ENCODE results near the gene TEFM. TPM values are rescaled to one million over a fixed set of nuclear protein-coding genes. Genes with fewer than 3 reads are reported as not detected.
"Not testable (repeated sequence)": the region's sequence is repeated elsewhere in the genome, so short reads cannot be mapped to it uniquely, and the experiment has no call there.

The TEFM gene
- total RNA-seq, 1 experiment from 2014 or later: 23.9 TPM

- no peak for DNase-seq (ENCODE audit: low read depth)
- in situ Hi-C loops (cut with HindIII; ENCODE audit: low pct_unique_long_range_greater_than_20kb, low sequenced_read_pairs): no loop called here
Observed at GRCh38 chr17:30922235-30923030, 16.4 kb upstream of the TEFM start.

GRCh38 chr17:30921544-30922196, 15.6 kb upstream of the TEFM start, which contains the start of gene ADAP2:
Gene ADAP2 (plus strand): TSS chr17:30921945. CDS start chr17:30922015, 70 bp downstream.
- peak; percentile 60 for DNase-seq (ENCODE audit: low read depth)
- in situ Hi-C loops (cut with HindIII; ENCODE audit: low pct_unique_long_range_greater_than_20kb, low sequenced_read_pairs): no loop called here

DNA sequence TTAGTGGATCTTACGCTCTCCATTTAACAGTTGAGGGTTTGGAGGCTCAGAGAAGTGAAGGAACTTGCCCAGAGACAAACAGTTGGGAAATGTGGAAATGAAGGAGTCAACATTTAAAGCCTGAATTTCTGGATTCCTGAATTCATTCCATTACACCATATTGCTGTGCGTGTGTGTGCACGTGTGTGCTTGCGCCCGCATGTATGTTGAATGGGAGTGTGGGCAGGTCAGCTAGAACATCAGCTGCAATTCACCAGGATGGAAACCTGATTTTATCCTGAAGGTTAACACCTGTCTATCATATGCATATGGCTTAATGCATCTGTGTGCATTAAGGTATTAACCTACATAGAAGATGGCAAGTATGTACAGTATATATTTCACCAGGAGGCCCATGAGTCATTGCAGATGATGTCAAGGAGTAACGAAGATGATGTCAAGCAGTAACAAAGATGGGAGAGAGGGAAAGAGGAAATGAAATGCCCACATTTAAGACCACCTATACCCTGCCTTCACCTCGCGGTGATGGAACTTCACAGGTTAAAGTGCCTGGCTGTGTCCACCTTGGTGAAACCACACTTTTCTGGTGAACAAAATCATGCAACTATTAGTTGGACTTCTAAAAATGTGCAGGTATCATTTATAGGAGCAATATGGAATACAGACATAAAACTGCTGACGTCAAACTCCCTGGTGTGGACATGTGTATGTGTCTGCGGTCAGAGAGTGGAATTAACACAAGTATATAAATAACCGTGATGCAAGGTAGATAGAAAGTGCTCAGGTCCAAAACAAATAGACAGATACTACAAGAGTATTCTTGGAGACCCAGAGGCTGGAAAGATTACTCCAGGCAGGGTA, 14.9 kb upstream of the TEFM start:
- no peak for DNase-seq (ENCODE audit: low read depth)
- in situ Hi-C loops (cut with HindIII; ENCODE audit: low pct_unique_long_range_greater_than_20kb, low sequenced_read_pairs): no loop called here

DNA sequence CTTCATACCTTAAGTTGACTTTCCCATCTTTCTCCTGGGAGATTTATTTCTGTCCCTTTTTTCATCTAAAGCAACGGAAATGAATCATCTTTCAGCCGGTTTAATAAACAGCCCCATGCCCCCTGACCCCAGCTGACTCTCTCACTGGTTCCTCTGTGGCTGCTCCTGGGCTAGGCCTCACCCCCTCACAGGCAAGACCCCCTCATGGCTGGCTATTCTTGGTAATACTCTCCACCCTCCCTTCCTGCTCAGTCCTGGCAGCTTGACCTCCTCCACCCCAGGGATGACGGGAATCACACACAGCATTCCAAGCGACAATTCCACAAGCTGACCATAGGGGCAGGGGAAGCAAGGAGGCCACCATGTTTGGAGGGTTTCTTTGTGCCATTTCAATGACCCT, 14.2 kb upstream of the TEFM start:
- in situ Hi-C loops (cut with HindIII; ENCODE audit: low pct_unique_long_range_greater_than_20kb, low sequenced_read_pairs): no loop called here

DNA sequence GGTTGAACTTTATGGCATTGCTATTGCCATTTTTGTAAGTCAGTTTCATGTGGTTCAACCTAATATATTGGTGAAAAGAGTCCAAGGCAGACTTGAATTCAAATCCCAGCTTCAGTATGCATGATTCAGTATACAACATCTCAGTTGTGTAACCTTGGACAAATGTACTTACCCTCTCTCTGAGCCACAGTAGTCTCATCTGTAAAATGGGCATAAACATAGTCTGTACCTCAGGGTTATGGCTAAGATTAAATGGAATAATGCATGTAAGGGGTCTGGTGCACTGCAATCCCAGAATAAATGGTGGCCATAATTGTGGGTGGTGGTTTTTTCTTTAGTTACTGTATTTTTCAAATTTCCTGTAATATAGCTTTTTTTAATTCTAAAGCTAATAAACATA, 11.0 kb upstream of the TEFM start:
- in situ Hi-C loops (cut with HindIII; ENCODE audit: low pct_unique_long_range_greater_than_20kb, low sequenced_read_pairs): no loop called here
- DNase-seq (ENCODE audit: low read depth): no peak

More for the DNA sequence above, 14.2 kb upstream of the TEFM start:
- DNase-seq (ENCODE audit: low read depth): peak; percentile 69

- no peak for DNase-seq (ENCODE audit: low read depth)
- in situ Hi-C loops (cut with HindIII; ENCODE audit: low pct_unique_long_range_greater_than_20kb, low sequenced_read_pairs): no loop called here
Observed at GRCh38 chr17:30915833-30916611, 10.0 kb upstream of the TEFM start.

GRCh38 chr17:30913955-30914354, 7.9 kb upstream of the TEFM start:
- in situ Hi-C loops (cut with HindIII; ENCODE audit: low pct_unique_long_range_greater_than_20kb, low sequenced_read_pairs): no loop called here

DNA sequence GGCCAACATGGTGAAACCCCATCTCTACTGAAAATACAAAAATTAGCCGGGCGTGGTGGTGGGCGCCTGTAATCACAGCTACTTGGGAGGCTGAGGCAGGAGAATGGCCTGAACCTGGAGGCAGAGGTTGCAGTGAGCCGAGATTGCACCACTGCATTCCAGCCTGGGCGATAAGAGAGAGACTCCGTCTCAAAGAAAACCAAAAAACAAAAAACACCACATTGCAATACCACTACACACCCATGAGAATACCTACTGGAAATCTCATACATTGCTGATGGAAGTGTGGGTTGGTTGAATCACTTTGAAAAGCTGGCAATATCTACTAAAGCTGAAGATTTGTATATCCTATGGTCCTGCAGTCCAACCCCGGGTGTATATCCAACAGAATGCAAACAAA, 4.1 kb upstream of the TEFM start:
- DNase-seq (ENCODE audit: low read depth); in situ Hi-C loops (cut with HindIII; ENCODE audit: low pct_unique_long_range_greater_than_20kb, low sequenced_read_pairs): not testable (repeated sequence)

More at GRCh38 chr17:30913955-30914354, 7.9 kb upstream of the TEFM start:
- no peak for DNase-seq (ENCODE audit: low read depth)

DNA sequence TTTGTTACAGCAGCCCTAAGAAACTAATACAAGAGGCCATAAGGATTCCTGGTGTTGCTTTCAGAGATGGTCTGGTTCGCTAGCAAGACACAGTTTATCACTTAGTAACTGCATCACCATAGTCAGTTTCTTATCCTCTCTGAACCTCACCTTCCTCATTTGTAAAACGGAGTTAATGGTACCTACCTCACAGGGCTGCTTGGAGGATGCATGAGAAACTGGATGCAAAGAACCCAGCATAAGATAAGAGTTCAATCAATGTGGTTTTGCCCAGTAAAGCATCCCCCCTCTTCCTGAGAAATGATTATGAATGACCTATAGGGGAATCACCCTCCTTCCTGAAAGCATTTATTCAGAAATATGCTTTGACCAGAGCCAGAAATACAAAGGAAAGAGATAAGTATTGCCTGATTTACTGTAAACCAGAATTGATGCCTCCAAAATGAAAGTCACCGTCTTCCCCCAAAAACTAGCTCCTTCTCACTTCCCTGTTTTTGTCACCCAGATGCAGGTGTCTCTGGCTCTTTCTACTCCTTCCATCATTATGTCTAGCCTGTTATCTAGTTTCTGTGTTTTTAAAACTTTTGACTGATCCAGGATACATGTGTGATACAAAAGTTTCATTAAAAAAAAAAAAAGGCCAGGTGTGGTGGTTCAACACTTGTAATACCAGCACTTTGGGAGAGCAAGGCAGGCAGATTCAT, 2.8 kb upstream of the TEFM start:
- DNase-seq (ENCODE audit: low read depth): no peak
- in situ Hi-C loops (cut with HindIII; ENCODE audit: low pct_unique_long_range_greater_than_20kb, low sequenced_read_pairs): no loop called here

- DNase-seq (ENCODE audit: low read depth): peak; percentile 62
- in situ Hi-C loops (cut with HindIII; ENCODE audit: low pct_unique_long_range_greater_than_20kb, low sequenced_read_pairs): no loop called here
Observed at GRCh38 chr17:30905742-30906100, 317 bp downstream of the TEFM start.

DNA sequence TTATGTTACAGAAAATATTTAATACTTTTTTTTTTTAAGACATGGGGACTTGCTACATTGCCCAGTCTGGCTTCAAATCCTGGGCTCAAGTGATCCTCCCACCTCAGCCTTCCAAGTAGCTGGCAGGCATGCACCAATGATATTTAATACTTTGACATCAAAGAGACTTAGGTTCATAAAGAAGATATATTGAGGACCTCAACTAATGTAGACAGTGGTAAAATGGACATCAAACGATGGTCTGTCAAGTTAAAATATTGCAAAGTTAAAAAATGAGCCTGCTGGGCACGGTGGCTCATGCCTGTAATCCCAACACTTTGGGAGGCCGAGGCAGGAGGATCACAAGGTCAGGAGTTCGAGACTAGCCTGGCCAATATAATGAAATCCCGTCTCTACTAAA, 8.7 kb downstream of the TEFM start:
- in situ Hi-C loops (cut with HindIII; ENCODE audit: low pct_unique_long_range_greater_than_20kb, low sequenced_read_pairs): no loop called here
- DNase-seq (ENCODE audit: low read depth): no peak

DNA sequence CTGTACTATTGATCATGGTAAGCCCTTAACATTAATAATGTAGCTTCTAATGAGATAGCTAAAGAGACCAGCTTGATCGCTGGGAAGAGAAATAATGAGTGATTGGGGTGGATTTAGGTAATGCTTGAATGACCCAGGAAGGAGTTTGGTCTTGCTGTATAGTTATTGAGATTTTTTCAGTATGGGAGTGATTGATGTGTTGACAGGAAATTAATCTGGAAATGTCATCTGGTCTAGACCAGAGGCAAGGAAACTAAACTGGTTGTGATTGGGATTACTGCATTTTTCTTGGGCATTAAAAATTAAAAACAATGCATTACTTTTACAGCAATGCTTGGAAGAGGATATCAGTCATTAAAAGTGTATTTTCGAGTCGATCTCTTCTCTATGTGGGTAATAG, 11.8 kb downstream of the TEFM start:
- no peak for DNase-seq (ENCODE audit: low read depth)
- in situ Hi-C loops (cut with HindIII; ENCODE audit: low pct_unique_long_range_greater_than_20kb, low sequenced_read_pairs): no loop called here

DNA sequence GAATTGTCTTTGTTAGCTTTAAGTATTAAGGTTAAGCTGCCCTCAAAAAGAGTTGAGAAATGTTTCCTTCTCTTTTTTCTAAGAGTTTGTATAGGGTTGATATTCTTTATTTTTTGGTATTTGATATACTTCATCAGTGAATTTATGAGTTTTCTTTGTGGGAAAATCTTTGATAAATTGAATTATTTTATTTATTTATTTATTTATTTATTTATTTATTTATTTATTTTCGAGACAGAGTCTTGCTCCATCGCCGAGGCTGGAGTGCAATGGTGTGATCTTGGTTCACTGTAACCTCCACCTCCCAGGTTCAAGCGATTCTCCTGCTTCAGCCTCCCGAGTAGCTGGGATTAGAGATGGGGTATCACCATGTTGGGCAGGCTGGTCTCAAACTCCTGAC, 19.9 kb downstream of the TEFM start:
- DNase-seq (ENCODE audit: low read depth): no peak
- in situ Hi-C loops (cut with HindIII; ENCODE audit: low pct_unique_long_range_greater_than_20kb, low sequenced_read_pairs): no loop called here

GRCh38 chr17:30869005-30869404, 37.0 kb downstream of the TEFM start:
- in situ Hi-C loops (cut with HindIII; ENCODE audit: low pct_unique_long_range_greater_than_20kb, low sequenced_read_pairs): no loop called here
- DNase-seq (ENCODE audit: low read depth): no peak

- no peak for DNase-seq (ENCODE audit: low read depth)
- in situ Hi-C loops (cut with HindIII; ENCODE audit: low pct_unique_long_range_greater_than_20kb, low sequenced_read_pairs): no loop called here
Observed at GRCh38 chr17:30864636-30865035, 41.4 kb downstream of the TEFM start.

DNA sequence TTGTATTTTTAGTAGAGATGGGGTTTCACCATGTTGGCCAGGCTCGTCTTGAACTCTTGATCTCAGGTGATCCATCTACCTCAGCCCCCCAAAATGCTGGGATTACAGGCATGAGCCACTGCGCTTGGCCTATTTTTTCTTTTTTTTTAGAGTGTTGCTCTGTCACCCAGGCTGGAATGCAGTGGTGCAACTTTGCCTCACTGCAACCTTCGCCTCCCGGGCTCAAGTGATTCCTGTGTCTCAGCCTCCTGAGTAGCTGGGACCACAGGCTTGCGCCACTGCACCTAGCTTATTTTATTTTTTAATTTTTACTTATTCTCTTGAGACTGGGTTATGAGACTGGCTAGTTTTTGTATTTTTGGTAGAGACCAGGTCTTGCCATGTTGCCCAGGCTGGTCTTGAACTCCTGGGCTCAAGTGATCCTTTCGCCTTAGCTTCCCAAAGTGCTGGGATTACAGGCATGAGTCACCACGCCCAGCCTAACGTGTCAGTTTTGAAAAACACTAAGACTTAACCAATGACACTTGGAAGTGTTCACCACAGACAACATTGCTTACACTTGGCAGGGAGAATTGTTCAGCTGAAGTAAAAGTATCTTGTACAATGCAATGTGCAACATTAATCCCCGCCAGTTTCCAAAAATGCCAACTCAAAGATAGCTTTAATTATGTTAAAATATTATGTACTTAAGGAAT, 47.3 kb downstream of the TEFM start:
- no peak for DNase-seq (ENCODE audit: low read depth)
- in situ Hi-C loops (cut with HindIII; ENCODE audit: low pct_unique_long_range_greater_than_20kb, low sequenced_read_pairs): no loop called here

DNA sequence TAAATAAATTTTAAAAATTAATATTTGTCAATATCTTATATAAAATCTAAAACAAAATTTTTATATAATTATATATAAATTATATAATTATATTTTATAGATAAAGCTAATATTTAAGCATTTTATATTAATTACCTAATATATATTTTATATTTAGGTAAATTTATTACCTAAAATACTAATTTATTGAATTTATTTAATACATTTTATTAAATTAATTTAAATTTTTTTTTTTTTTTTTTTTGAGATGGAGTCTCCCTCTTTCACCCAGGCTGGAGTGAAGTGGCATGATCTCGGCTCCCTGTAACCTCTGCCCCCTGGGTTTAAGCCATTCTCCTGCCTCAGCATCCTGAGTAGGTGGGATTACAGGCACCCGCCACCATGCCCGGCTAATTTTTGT, 51.9 kb downstream of the TEFM start:
- in situ Hi-C loops (cut with HindIII; ENCODE audit: low pct_unique_long_range_greater_than_20kb, low sequenced_read_pairs): no loop called here
- DNase-seq (ENCODE audit: low read depth): no peak
